H9 (cell line): Measurements from ENCODE around the gene LRMDA. TPM values are rescaled to one million over a fixed set of nuclear protein-coding genes. Genes with fewer than 3 reads are reported as not detected.

Source experiments
- DNase-seq: peaks from one replicate; pipeline ENCODE4 v3.0.0-alpha.2; 2017
- H2AFZ ChIP-seq: one replicate; pipeline ENCODE4 v1.6.1; 2013; ENCODE audit warnings: mild to moderate bottlenecking, low read length, control low read depth, moderate library complexity
- H2AK5ac ChIP-seq: 2 replicates; pipeline ENCODE4 v1.6.1; 2013; ENCODE audit warnings: low read length, control low read depth, mixed read lengths; ENCODE audit not compliant: insufficient read length
- H2BK120ac ChIP-seq: one replicate; pipeline ENCODE4 v1.6.1; 2013; ENCODE audit warnings: low read depth, mild to moderate bottlenecking, low read length, control low read depth, inconsistent platforms; ENCODE audit not compliant: poor library complexity, severe bottlenecking
- H2BK12ac ChIP-seq: 2 replicates; pipeline ENCODE4 v1.6.1; 2013; ENCODE audit warnings: low read length, control low read depth, mixed read lengths, low read depth; ENCODE audit not compliant: insufficient read length
- H2BK15ac ChIP-seq: 2 replicates; pipeline ENCODE4 v1.6.1; 2013; ENCODE audit warnings: low read depth, low read length, control low read depth
- H2BK20ac ChIP-seq: one replicate; pipeline ENCODE4 v1.6.1; 2013; ENCODE audit warnings: low read depth, mild to moderate bottlenecking, low read length, control low read depth, inconsistent platforms; ENCODE audit not compliant: poor library complexity, severe bottlenecking
- H2BK5ac ChIP-seq: 2 replicates; pipeline ENCODE4 v1.6.1; 2013; ENCODE audit warnings: low read length, control low read depth, mixed read lengths; ENCODE audit not compliant: insufficient read length
- H3K14ac ChIP-seq: 2 replicates; pipeline ENCODE4 v1.6.1; 2013; ENCODE audit warnings: low read length, control low read depth; ENCODE audit not compliant: insufficient read depth
- H3K18ac ChIP-seq: 2 replicates; pipeline ENCODE4 v1.6.1; 2013; ENCODE audit warnings: low read depth, mild to moderate bottlenecking, mixed read lengths, low read length, control low read depth; ENCODE audit not compliant: insufficient read length
- H3K23ac ChIP-seq: 2 replicates; pipeline ENCODE4 v1.6.1; 2013; ENCODE audit warnings: low read length, control low read depth, mixed read lengths, low read depth; ENCODE audit not compliant: insufficient read length
- H3K23me2 ChIP-seq: 2 replicates; pipeline ENCODE4 v1.6.1; 2013; ENCODE audit warnings: low read depth, mild to moderate bottlenecking, mixed read lengths, low read length, control low read depth; ENCODE audit not compliant: insufficient read length, poor library complexity, severe bottlenecking
- H3K27ac ChIP-seq: 2 replicates; pipeline ENCODE4 v1.5.1; 2013; ENCODE audit warnings: low read length, control low read depth, mixed read lengths, low read depth; ENCODE audit not compliant: insufficient read length
- H3K27me3 ChIP-seq: 2 replicates; pipeline ENCODE4 v1.6.1; 2013; ENCODE audit warnings: low read length, control low read depth, inconsistent platforms; ENCODE audit not compliant: insufficient read depth
- H3K4ac ChIP-seq: 2 replicates; pipeline ENCODE4 v1.6.1; 2013; ENCODE audit warnings: low read depth, mild to moderate bottlenecking, control low read depth, inconsistent platforms, low read length, moderate library complexity
- H3K4me1 ChIP-seq: 2 replicates; pipeline ENCODE4 v1.6.1; 2013; ENCODE audit warnings: low read length, control low read depth, inconsistent platforms; ENCODE audit not compliant: insufficient read depth
- H3K4me2 ChIP-seq: 2 replicates; pipeline ENCODE4 v1.6.1; 2013; ENCODE audit warnings: low read length, control low read depth, mixed read lengths; ENCODE audit not compliant: insufficient read length, insufficient read depth
- H3K56ac ChIP-seq: 2 replicates; pipeline ENCODE4 v1.6.1; 2013; ENCODE audit warnings: low read depth, mild to moderate bottlenecking, mixed read lengths, low read length, control low read depth; ENCODE audit not compliant: insufficient read length
- H3K79me1 ChIP-seq: 2 replicates; pipeline ENCODE4 v1.6.1; 2013; ENCODE audit warnings: low read depth, mild to moderate bottlenecking, moderate library complexity, low read length, control low read depth, inconsistent platforms; ENCODE audit not compliant: insufficient read depth, poor library complexity, severe bottlenecking
- H3K79me2 ChIP-seq: 2 replicates; pipeline ENCODE4 v1.6.1; 2013; ENCODE audit warnings: low read length, control low read depth, inconsistent platforms; ENCODE audit not compliant: insufficient read depth
- H3K9ac ChIP-seq: 2 replicates; pipeline ENCODE4 v1.6.1; 2013; ENCODE audit warnings: low read length, control low read depth, mixed read lengths; ENCODE audit not compliant: insufficient read length; ENCODE audit errors: extremely low read depth
- H3K9me3 ChIP-seq: one replicate; pipeline ENCODE4 v1.6.1; 2013; ENCODE audit warnings: low read depth, low read length, inconsistent platforms; ENCODE audit not compliant: control insufficient read depth
- H3T11ph ChIP-seq: one replicate; pipeline ENCODE4 v1.6.1; 2013; ENCODE audit warnings: mild to moderate bottlenecking, low read length, control low read depth, inconsistent platforms
- H4K20me1 ChIP-seq: one replicate; pipeline ENCODE4 v1.6.1; 2013; ENCODE audit not compliant: control insufficient read depth, insufficient read length, insufficient read depth
- H4K5ac ChIP-seq: 2 replicates; pipeline ENCODE4 v1.6.1; 2013; ENCODE audit warnings: low read depth, mild to moderate bottlenecking, mixed read lengths, low read length, control low read depth; ENCODE audit not compliant: insufficient read length
- H4K8ac ChIP-seq: replicated peaks from 2 replicates; pipeline ENCODE4 v1.6.1; 2013; ENCODE audit warnings: low read length, control low read depth, mixed read lengths, low read depth; ENCODE audit not compliant: insufficient read length
- H4K91ac ChIP-seq: 2 replicates; pipeline ENCODE4 v1.6.1; 2013; ENCODE audit warnings: low read depth, mild to moderate bottlenecking, moderate library complexity, mixed read lengths, low read length, control low read depth; ENCODE audit not compliant: insufficient read length
- H3K27ac Mint-ChIP-seq, 3 experiments: 2 replicates in 2 of 3; 3 replicates in 1 of 3; pipeline ENCODE4 v1.8.0; 2020 to 2021; ENCODE audit warnings: mixed read lengths in 3 of 3, mild to moderate bottlenecking in 1 of 3, moderate library complexity in 1 of 3
- H3K27me3 Mint-ChIP-seq: 2 replicates; pipeline ENCODE4 v1.8.0; 2021; ENCODE audit warnings: low read depth, mild to moderate bottlenecking, moderate library complexity, mixed read lengths
- H3K36me3 Mint-ChIP-seq, 3 experiments: 2 replicates in 2 of 3; 3 replicates in 1 of 3; pipeline ENCODE4 v1.8.0; 2020 to 2021; ENCODE audit warnings: low read depth in 3 of 3, mixed read lengths in 3 of 3; ENCODE audit not compliant: insufficient read depth in 1 of 3
- H3K4me1 Mint-ChIP-seq, 2 experiments: 2 replicates each; pipeline ENCODE4 v1.8.0; 2020; ENCODE audit warnings: mixed read lengths in 2 of 2
- H3K4me3 Mint-ChIP-seq, 2 experiments: 2 replicates in 1 of 2; 3 replicates in 1 of 2; pipeline ENCODE4 v1.8.0; 2020 to 2021; ENCODE audit warnings: mild to moderate bottlenecking in 2 of 2, mixed read lengths in 2 of 2, moderate library complexity in 1 of 2
- H3K9me3 Mint-ChIP-seq, 2 experiments: 2 replicates in 1 of 2; 3 replicates in 1 of 2; pipeline ENCODE4 v1.8.0; 2020; ENCODE audit warnings: mild to moderate bottlenecking in 2 of 2, mixed read lengths in 2 of 2, moderate library complexity in 1 of 2
- WGBS: extraction: QIAGEN DNeasy Blood & Tissue Kit; methylation state at CpG from one replicate; pipeline ENCODE4 v1.1.7; 2013; ENCODE audit warnings: missing lambda C conversion rate, low lambda C conversion rate, mixed read lengths; ENCODE audit not compliant: insufficient read length; ENCODE audit errors: extremely low coverage; 5-methylcytosine and 5-hydroxymethylcytosine counted together
- total RNA-seq: library from RNA; stranded (reverse); gene quantifications from 2 replicates; pipeline ENCODE4 v1.2.1, GENCODE V29; 2021
- TF ChIP-seq, protein P1 (sequence below): fragments of 200-600 bp; sonication (generic); conservative IDR thresholded peaks from 3 replicates; pipeline ENCODE4 v1.8.0; 2021; ENCODE audit warnings: antibody characterized with exemption, mild to moderate bottlenecking

LRMDA gene
- total RNA-seq, 1 experiment from 2014 or later = 1.8 TPM

DNA sequence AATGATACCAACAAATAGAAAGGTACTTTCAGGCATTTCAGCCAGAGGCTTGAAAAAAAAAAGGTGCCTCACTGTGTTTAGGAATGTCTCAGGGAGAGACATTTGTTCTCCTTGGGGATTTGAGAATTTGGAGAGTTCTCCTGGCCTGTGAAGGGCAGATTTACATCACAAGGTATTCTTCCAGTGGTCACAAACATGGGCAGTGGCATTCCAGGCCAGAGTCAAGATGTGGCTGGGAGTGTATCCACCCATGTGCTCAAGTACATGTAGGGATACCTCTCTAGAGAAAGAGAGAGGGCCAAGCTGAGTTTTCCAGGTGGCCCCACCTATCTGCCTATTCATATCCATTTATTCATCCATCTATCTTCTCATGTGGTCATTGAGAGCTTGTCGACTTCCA, 253.8 kb downstream of the LRMDA start:
- peaks cover 4 to 6% of the 10 kb centered on the region in 2 experiments; a peak in 4 of 5 replicates for H3K9me3 Mint-ChIP-seq
- Histone ChIP-seq H3K9ac (no peak overlapping the region), H3T11ph (no peak overlapping the region), H3K56ac (no peak overlapping the region), H2AFZ (no peak overlapping the region), H3K23me2 (no peaks in the 10 kb centered on the region), H3K79me1 (no peaks in the 10 kb centered on the region), H3K4ac (no peak overlapping the region), H3K79me2 (no peaks in the 10 kb centered on the region), H4K91ac (no peak overlapping the region), H2BK12ac (no peak overlapping the region), H3K27ac (no peak overlapping the region), H3K23ac (no peak overlapping the region), H3K4me1 (no peaks in the 10 kb centered on the region), H4K8ac (no peak overlapping the region), H2BK20ac (no peak overlapping the region), H4K20me1 (no peaks in the 10 kb centered on the region), H3K27me3 (no peaks in the 10 kb centered on the region), H2AK5ac (no peak overlapping the region), H4K5ac (no peak overlapping the region), H3K4me2 (no peak overlapping the region), H3K18ac (no peak overlapping the region), H3K9me3 (no peaks in the 10 kb centered on the region), H2BK120ac (no peak overlapping the region), H2BK15ac (no peak overlapping the region), H2BK5ac (no peak overlapping the region), H3K14ac (no peak overlapping the region)
- no peak for DNase-seq
- 0 out of 7 replicates have a peak, but pooled peaks cover 0 to 5% (median 0%) of the 10 kb centered on the region in 3 experiments for H3K36me3 Mint-ChIP-seq
- no CpG with 5 or more reads among the region's 1 CpG for WGBS
- TF ChIP-seq, protein P1, sequence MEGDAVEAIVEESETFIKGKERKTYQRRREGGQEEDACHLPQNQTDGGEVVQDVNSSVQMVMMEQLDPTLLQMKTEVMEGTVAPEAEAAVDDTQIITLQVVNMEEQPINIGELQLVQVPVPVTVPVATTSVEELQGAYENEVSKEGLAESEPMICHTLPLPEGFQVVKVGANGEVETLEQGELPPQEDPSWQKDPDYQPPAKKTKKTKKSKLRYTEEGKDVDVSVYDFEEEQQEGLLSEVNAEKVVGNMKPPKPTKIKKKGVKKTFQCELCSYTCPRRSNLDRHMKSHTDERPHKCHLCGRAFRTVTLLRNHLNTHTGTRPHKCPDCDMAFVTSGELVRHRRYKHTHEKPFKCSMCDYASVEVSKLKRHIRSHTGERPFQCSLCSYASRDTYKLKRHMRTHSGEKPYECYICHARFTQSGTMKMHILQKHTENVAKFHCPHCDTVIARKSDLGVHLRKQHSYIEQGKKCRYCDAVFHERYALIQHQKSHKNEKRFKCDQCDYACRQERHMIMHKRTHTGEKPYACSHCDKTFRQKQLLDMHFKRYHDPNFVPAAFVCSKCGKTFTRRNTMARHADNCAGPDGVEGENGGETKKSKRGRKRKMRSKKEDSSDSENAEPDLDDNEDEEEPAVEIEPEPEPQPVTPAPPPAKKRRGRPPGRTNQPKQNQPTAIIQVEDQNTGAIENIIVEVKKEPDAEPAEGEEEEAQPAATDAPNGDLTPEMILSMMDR = no peak
- H3K4me1 Mint-ChIP-seq = peaks cover 7% of the 10 kb centered on the region in 2 experiments; a peak in 3 of 4 replicates
- H3K27ac Mint-ChIP-seq = no peak overlapping the region
- no peak overlapping the region for H3K4me3 Mint-ChIP-seq
- peaks cover 6% of the 10 kb centered on the region for H3K27me3 Mint-ChIP-seq
